Tibial artery (tissue), 4 donors: ENCODE measurements around the gene ZW10.
A peak's percentile ranks its signal among the peaks of the same experiment; 100 is the strongest.

ENCODE experiments used
- DNase-seq, 2 donors: peaks; one replicate each; pipeline ENCODE4 v3.0.0-alpha.2; 2019
- H3K27ac ChIP-seq, 2 donors: fragments of 200-600 bp; sonication (generic) in 1 of 2; 1 replicate in 1 of 2; 2 replicates in 1 of 2; pipeline ENCODE4 v1.5.1; 2018 to 2019; ENCODE audit warnings: mild to moderate bottlenecking in 1 of 2
- H3K27me3 ChIP-seq, 2 donors: fragments of 200-600 bp; sonication (generic) in 1 of 2; one replicate each; pipeline versions ENCODE4 v1.5.1 to v1.6.0; 2016 to 2019
- H3K36me3 ChIP-seq, 3 donors: fragments of 200-600 bp; sonication (generic) in 2 of 3; one replicate each; pipeline ENCODE4 v1.5.1; 2016 to 2019; ENCODE audit warnings: mild to moderate bottlenecking in 2 of 3
- H3K4me1 ChIP-seq, 4 donors: fragments of 200-600 bp; sonication (generic) in 2 of 4; 1 replicate in 3 of 4; 2 replicates in 1 of 4; pipeline ENCODE4 v1.5.1; 2016 to 2019
- H3K4me3 ChIP-seq, 2 donors: fragments of 200-600 bp; sonication (generic) in 1 of 2; 1 replicate in 1 of 2; 2 replicates in 1 of 2; pipeline ENCODE4 v1.5.1; 2018 to 2019; ENCODE audit warnings: mild to moderate bottlenecking in 2 of 2
- H3K9me3 ChIP-seq, 3 donors: fragments of 200-600 bp; sonication (generic) in 1 of 3; one replicate each; pipeline ENCODE4 v1.5.1; 2016 to 2019
- CTCF ChIP-seq, 2 experiments: fragments of 200-600 bp in 1 of 2; fragments of 450-650 bp in 1 of 2; IDR thresholded peaks; one replicate each; pipeline ENCODE4 v1.5.1; 2017 to 2019; ENCODE audit warnings: antibody characterized with exemption in 2 of 2, mild to moderate bottlenecking in 1 of 2, moderate library complexity in 1 of 2
- intact Hi-C: fragments of 100-400 bp; cut with DNase I; formaldehyde crosslinking; loops from one replicate; pipeline ENCODE4 v1.15.0; 2023; ENCODE audit warnings: low total_unique reads

The ZW10 gene

GRCh38 chr11:113728814-113729213, 44.7 kb downstream of the ZW10 start:
- no peaks in the 10 kb centered on the region for H3K9me3 ChIP-seq
- H3K36me3 ChIP-seq, result peaks cover 0 to 17% (median 13%) of the 10 kb centered on the region in 3 donors
- H3K4me1 ChIP-seq, result peaks cover 0 to 8% (median 0%) of the 10 kb centered on the region in 4 donors
- intact Hi-C loops, result no loop called here
- DNase-seq, result peak in 1 of 2 donors; percentile 20
- no peak for TF ChIP-seq CTCF (IDR thresholded peaks at IDR 0.05)
- H3K4me3 ChIP-seq, result no peak overlapping the region
- H3K27me3 ChIP-seq, result no peaks in the 10 kb centered on the region
- H3K27ac ChIP-seq, result no peak overlapping the region

- TF ChIP-seq CTCF (IDR thresholded peaks at IDR 0.05), result no peak
- intact Hi-C loops, result no loop called here
- H3K27me3 ChIP-seq, result no peaks in the 10 kb centered on the region
- no peaks in the 10 kb centered on the region for H3K36me3 ChIP-seq
- H3K4me3 ChIP-seq, result no peak overlapping the region
- peaks cover 0 to 8% (median 0%) of the 10 kb centered on the region in 4 donors for H3K4me1 ChIP-seq
- DNase-seq, result no peak
- H3K27ac ChIP-seq, result no peak overlapping the region
- H3K9me3 ChIP-seq, result no peaks in the 10 kb centered on the region
These were observed 47.6 kb downstream of the ZW10 start for GRCh38 chr11:113725913-113726312.

GRCh38 chr11:113725407-113725806, 48.1 kb downstream of the ZW10 start:
- intact Hi-C loops, result no loop called here
- no peak for TF ChIP-seq CTCF (IDR thresholded peaks at IDR 0.05)
- Histone ChIP-seq H3K9me3 (no peaks in the 10 kb centered on the region), H3K27ac (no peak overlapping the region), H3K4me3 (no peak overlapping the region), H3K27me3 (no peaks in the 10 kb centered on the region), H3K4me1 (peaks cover 0 to 3% (median 0%) of the 10 kb centered on the region in 4 donors), H3K36me3 (peaks cover 0 to 3% (median 0%) of the 10 kb centered on the region in 3 donors)
- no peak for DNase-seq

GRCh38 chr11:113724778-113725177, 48.7 kb downstream of the ZW10 start:
- DNase-seq, result no peak
- TF ChIP-seq CTCF (IDR thresholded peaks at IDR 0.05), result no peak
- Histone ChIP-seq H3K9me3 (no peaks in the 10 kb centered on the region), H3K4me1 (no peaks in the 10 kb centered on the region), H3K4me3 (no peak overlapping the region), H3K27ac (no peak overlapping the region), H3K27me3 (no peaks in the 10 kb centered on the region), H3K36me3 (peaks cover 0 to 8% (median 0%) of the 10 kb centered on the region in 3 donors)
- intact Hi-C loops, result no loop called here

- DNase-seq, result no peak
- Histone ChIP-seq H3K36me3 (peaks cover 0 to 16% (median 0%) of the 10 kb centered on the region in 3 donors), H3K4me3 (no peak overlapping the region), H3K4me1 (no peaks in the 10 kb centered on the region), H3K27me3 (no peaks in the 10 kb centered on the region), H3K27ac (no peak overlapping the region), H3K9me3 (no peaks in the 10 kb centered on the region)
- no peak for TF ChIP-seq CTCF (IDR thresholded peaks at IDR 0.05)
- intact Hi-C loops, result no loop called here
These were observed 49.7 kb downstream of the ZW10 start for GRCh38 chr11:113723787-113724186.

GRCh38 chr11:113722934-113723333, 50.6 kb downstream of the ZW10 start:
- Histone ChIP-seq H3K4me1 (no peaks in the 10 kb centered on the region), H3K36me3 (peaks cover 0 to 16% (median 0%) of the 10 kb centered on the region in 3 donors), H3K27ac (no peak overlapping the region), H3K4me3 (no peak overlapping the region), H3K27me3 (no peaks in the 10 kb centered on the region), H3K9me3 (peaks cover 0 to under 1% (median 0%) of the 10 kb centered on the region in 3 donors)
- intact Hi-C loops, result no loop called here
- DNase-seq, result no peak
- TF ChIP-seq CTCF (IDR thresholded peaks at IDR 0.05), result no peak
